Cardiac muscle cell (in vitro differentiated cells and primary cell): ENCODE results near the gene GGACT. TPM values are rescaled to one million over a fixed set of nuclear protein-coding genes. Genes with fewer than 3 reads are reported as not detected.
"Not testable (repeated sequence)": the region's sequence is repeated elsewhere in the genome, so short reads cannot be mapped to it uniquely, and the experiment has no call there.

Source experiments
- DNase-seq, 2 donors: peaks; one replicate each; pipeline versions ENCODE4 v3.0.0 to v3.0.0-alpha.2; 2010 to 2017; ENCODE audit warnings: low read depth in 1 of 2, low spot score in 1 of 2
- H3K27ac ChIP-seq: fragments of 200-600 bp; sonication (generic); 2 replicates; pipeline ENCODE4 v1.5.1; 2016
- H3K27me3 ChIP-seq: fragments of 200-600 bp; sonication (generic); 2 replicates; pipeline ENCODE4 v1.6.0; 2016; ENCODE audit warnings: control low read depth
- H3K36me3 ChIP-seq: fragments of 200-600 bp; sonication (generic); 2 replicates; pipeline ENCODE4 v1.5.1; 2016; ENCODE audit warnings: control low read depth
- H3K4me1 ChIP-seq: fragments of 200-600 bp; sonication (generic); 2 replicates; pipeline ENCODE4 v1.8.1; 2017; ENCODE audit warnings: low read depth, mild to moderate bottlenecking, mixed run types
- H3K4me3 ChIP-seq: fragments of 200-600 bp; sonication (generic); 2 replicates; pipeline ENCODE4 v1.5.1; 2016; ENCODE audit warnings: mild to moderate bottlenecking
- H3K9me3 ChIP-seq: fragments of 200-600 bp; sonication (generic); 2 replicates; pipeline ENCODE4 v1.5.1; 2017; ENCODE audit warnings: low read depth, mild to moderate bottlenecking, control low read depth
- polyA plus RNA-seq: library from polyadenylated mRNA; unstranded; fragments of >200 nt; fragmentation: Nextera tagmentation; extraction: Ambion mirVana; gene quantifications from 2 replicates; pipeline ENCODE4 v1.2.1, GENCODE V29; 2016
- total RNA-seq: library from RNA; depleted of rRNA; stranded (reverse); fragments of >200 nt; gene quantifications from 2 replicates; pipeline ENCODE4 v1.2.3, GENCODE V29; 2016
- TF ChIP-seq, protein P1 (sequence below): IDR thresholded peaks from 2 replicates; pipeline ENCODE4 v1.5.1; 2012; ENCODE audit warnings: low read depth, mild to moderate bottlenecking, low read length

The GGACT gene
- total and polyA plus RNA-seq, 2 experiments from 2014 or later: 4.4 to 8.3 TPM

GRCh38 chr13:100584896-100585295, 3.7 kb downstream of the GGACT start:
- Histone ChIP-seq H3K36me3 (no peaks in the 10 kb centered on the region), H3K4me3 (no peak overlapping the region), H3K27ac (no peak overlapping the region), H3K27me3 (no peaks in the 10 kb centered on the region), H3K4me1 (no peaks in the 10 kb centered on the region), H3K9me3 (no peaks in the 10 kb centered on the region)
- TF ChIP-seq, protein P1, sequence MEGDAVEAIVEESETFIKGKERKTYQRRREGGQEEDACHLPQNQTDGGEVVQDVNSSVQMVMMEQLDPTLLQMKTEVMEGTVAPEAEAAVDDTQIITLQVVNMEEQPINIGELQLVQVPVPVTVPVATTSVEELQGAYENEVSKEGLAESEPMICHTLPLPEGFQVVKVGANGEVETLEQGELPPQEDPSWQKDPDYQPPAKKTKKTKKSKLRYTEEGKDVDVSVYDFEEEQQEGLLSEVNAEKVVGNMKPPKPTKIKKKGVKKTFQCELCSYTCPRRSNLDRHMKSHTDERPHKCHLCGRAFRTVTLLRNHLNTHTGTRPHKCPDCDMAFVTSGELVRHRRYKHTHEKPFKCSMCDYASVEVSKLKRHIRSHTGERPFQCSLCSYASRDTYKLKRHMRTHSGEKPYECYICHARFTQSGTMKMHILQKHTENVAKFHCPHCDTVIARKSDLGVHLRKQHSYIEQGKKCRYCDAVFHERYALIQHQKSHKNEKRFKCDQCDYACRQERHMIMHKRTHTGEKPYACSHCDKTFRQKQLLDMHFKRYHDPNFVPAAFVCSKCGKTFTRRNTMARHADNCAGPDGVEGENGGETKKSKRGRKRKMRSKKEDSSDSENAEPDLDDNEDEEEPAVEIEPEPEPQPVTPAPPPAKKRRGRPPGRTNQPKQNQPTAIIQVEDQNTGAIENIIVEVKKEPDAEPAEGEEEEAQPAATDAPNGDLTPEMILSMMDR: no peak
- DNase-seq: no peak

DNA sequence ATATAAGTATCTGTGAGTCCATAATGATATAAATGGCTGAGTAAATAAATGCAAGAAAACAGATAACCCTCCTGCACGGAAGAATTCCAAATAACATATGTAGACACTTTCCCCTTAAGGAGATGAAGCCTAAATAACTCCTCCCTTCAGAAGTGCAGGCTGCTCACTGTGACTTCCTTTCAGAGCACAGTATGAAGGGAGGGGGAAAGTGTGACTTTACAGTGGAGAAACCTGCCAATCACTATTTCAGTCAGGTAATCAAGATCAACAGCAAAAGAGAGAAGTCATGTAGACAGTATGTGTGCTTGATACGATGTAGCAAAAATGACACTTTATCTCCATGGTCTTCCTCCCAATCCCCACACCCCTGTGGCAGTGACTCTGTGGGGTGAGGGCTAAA, 7.1 kb downstream of the GGACT start:
- Histone ChIP-seq H3K9me3 (no peaks in the 10 kb centered on the region), H3K36me3 (no peaks in the 10 kb centered on the region), H3K27ac (no peak overlapping the region), H3K4me3 (no peak overlapping the region), H3K27me3 (no peaks in the 10 kb centered on the region), H3K4me1 (no peaks in the 10 kb centered on the region)
- DNase-seq: no peak
- TF ChIP-seq, protein P1: no peak

- H3K9me3 ChIP-seq: no peaks in the 10 kb centered on the region
- no peak for DNase-seq
- H3K27me3 ChIP-seq: no peaks in the 10 kb centered on the region
- H3K4me3 ChIP-seq: no peak overlapping the region
- no peaks in the 10 kb centered on the region for H3K36me3 ChIP-seq
- TF ChIP-seq, protein P1: no peak
- no peaks in the 10 kb centered on the region for H3K4me1 ChIP-seq
- no peak overlapping the region for H3K27ac ChIP-seq
Measured at GRCh38 chr13:100581030-100581429, 7.6 kb downstream of the GGACT start.

DNA sequence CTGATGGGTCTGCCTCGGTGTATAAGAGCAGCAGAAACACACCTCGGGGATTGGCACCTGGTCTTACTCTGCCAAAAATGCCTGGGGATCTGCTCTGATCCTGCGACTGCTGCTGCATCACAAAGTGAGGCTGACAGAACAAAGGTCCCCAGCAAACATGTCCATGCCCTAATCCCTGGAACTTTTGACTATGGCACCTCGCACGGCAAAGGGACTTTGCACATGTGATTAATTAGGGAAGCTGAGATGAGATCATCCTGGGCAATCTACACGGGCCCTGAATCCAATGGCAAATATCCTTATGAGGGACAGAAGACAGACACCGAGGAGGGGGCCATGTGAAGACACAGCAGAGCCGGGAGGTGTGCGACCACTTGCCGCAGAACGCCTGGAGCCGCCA, 8.5 kb downstream of the GGACT start:
- H3K36me3 ChIP-seq: no peaks in the 10 kb centered on the region
- H3K9me3 ChIP-seq: no peaks in the 10 kb centered on the region
- H3K4me1 ChIP-seq: no peaks in the 10 kb centered on the region
- TF ChIP-seq, protein P1: no peak
- no peaks in the 10 kb centered on the region for H3K27me3 ChIP-seq
- H3K27ac ChIP-seq: no peak overlapping the region
- no peak overlapping the region for H3K4me3 ChIP-seq
- DNase-seq: no peak

DNA sequence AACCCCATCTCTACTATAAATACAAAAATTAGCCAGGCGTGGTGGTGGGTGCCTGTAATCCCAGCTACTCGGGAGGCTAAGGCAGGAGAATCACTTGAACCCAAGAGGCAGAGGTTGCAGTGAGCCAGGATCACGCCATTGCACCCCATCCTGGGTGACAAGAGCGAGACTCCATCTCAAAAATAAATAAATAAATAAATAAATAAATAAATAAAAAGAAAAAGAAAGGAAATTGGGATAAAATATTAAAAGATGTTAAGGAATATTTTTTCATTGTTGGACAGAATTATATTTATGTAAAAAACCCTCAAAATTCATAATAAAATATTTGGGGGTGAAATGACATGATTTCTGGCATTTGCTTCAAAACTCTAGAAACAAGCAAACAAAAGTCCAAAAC, 11.3 kb downstream of the GGACT start:
- H3K9me3 ChIP-seq, DNase-seq, H3K4me1 ChIP-seq, H3K36me3 ChIP-seq, H3K4me3 ChIP-seq, H3K27ac ChIP-seq, H3K27me3 ChIP-seq: not testable (repeated sequence)

DNA sequence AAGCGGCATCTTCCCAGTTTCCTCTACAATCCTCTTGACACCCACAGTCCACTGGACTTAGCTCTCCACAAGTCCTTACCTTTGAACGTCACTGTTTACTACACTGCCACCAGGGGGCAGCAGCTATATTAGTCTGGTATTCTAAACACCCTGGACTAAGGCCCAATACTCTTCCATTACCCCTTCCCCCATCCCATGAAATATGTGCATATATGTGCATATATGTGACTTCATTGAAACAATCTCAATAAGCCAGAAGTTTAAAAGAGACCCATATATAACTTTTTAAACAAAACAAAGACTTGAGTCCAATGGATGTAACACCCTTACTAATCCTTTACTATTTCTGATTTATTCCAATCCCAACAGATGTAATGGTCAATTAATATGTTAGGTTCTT, 15.5 kb downstream of the GGACT start:
- no peak overlapping the region for H3K4me3 ChIP-seq
- TF ChIP-seq, protein P1: peak; percentile 80
- H3K36me3 ChIP-seq: no peaks in the 10 kb centered on the region
- no peak overlapping the region for H3K27ac ChIP-seq
- peak; percentile 86 to 88 for DNase-seq
- no peaks in the 10 kb centered on the region for H3K27me3 ChIP-seq
- H3K4me1 ChIP-seq: no peaks in the 10 kb centered on the region
- no peaks in the 10 kb centered on the region for H3K9me3 ChIP-seq
